ENCODE results near the gene MAP3K5.
A peak's percentile ranks its signal among the peaks of the same experiment; 100 is the strongest.

The MAP3K5 gene, protein sequence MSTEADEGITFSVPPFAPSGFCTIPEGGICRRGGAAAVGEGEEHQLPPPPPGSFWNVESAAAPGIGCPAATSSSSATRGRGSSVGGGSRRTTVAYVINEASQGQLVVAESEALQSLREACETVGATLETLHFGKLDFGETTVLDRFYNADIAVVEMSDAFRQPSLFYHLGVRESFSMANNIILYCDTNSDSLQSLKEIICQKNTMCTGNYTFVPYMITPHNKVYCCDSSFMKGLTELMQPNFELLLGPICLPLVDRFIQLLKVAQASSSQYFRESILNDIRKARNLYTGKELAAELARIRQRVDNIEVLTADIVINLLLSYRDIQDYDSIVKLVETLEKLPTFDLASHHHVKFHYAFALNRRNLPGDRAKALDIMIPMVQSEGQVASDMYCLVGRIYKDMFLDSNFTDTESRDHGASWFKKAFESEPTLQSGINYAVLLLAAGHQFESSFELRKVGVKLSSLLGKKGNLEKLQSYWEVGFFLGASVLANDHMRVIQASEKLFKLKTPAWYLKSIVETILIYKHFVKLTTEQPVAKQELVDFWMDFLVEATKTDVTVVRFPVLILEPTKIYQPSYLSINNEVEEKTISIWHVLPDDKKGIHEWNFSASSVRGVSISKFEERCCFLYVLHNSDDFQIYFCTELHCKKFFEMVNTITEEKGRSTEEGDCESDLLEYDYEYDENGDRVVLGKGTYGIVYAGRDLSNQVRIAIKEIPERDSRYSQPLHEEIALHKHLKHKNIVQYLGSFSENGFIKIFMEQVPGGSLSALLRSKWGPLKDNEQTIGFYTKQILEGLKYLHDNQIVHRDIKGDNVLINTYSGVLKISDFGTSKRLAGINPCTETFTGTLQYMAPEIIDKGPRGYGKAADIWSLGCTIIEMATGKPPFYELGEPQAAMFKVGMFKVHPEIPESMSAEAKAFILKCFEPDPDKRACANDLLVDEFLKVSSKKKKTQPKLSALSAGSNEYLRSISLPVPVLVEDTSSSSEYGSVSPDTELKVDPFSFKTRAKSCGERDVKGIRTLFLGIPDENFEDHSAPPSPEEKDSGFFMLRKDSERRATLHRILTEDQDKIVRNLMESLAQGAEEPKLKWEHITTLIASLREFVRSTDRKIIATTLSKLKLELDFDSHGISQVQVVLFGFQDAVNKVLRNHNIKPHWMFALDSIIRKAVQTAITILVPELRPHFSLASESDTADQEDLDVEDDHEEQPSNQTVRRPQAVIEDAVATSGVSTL (N-terminal part only)

DNA sequence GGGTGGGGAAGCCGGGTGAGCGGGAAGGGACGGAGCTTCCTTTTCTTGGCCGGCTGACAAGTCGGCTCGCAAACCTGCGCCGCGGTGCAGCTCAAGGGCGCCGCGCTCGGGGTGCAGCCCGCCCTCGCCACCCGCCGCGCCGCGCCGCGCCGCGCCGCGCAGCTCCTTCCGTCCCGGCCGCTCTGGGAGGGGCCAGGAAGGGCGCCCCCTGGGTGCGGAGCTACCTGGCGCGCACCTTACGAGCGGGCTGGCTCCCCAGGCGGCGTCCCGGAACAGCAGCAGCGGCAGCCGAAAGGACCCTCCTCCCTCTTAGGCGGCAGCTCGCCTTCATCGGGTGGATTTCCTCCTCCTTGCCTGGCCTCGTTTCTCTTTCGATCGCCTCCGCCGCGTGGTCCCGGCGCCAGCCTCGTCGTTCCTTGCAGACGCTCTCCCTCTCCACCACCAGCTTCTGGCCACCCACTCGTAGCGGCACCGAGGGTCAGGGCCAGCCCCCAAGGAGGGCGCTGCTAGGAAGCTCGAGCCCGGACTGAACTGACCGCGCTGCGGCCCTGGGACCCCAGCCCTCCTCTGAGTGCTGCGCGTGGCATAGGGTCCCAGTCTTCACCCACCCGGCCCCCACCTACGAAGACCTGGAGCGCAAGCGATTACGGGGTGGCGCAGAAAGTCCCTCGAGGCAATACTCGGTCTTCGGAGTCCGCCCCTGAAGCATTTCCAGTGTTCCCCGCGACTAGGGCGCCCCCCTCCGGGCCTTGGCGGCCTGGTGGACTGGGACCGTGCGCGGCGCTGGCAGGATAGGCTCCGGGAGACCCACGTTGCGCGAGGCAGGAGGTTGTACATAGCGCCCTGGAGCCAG lies at the start of gene MAP3K5:
TSS of gene MAP3K5 (minus strand) at position 68 of the 853 bp plus-strand sequence. CDS start 320 bp downstream, outside the sequence.
- TF ChIP-seq, protein P1, sequence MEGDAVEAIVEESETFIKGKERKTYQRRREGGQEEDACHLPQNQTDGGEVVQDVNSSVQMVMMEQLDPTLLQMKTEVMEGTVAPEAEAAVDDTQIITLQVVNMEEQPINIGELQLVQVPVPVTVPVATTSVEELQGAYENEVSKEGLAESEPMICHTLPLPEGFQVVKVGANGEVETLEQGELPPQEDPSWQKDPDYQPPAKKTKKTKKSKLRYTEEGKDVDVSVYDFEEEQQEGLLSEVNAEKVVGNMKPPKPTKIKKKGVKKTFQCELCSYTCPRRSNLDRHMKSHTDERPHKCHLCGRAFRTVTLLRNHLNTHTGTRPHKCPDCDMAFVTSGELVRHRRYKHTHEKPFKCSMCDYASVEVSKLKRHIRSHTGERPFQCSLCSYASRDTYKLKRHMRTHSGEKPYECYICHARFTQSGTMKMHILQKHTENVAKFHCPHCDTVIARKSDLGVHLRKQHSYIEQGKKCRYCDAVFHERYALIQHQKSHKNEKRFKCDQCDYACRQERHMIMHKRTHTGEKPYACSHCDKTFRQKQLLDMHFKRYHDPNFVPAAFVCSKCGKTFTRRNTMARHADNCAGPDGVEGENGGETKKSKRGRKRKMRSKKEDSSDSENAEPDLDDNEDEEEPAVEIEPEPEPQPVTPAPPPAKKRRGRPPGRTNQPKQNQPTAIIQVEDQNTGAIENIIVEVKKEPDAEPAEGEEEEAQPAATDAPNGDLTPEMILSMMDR (IDR thresholded peaks at IDR 0.05; ENCODE audit: low read depth, low read length), result peak; percentile 92
- in situ Hi-C loops (cut with HindIII; ENCODE audit: low sequenced_read_pairs), result no loop called here
- peak within 1 kb of the TSS; percentile 82 for H3K4me3 ChIP-seq (ENCODE audit: low read depth, low read length)
- peak; percentile 91 for DNase-seq (ENCODE audit: low read depth, low spot score)

DNA sequence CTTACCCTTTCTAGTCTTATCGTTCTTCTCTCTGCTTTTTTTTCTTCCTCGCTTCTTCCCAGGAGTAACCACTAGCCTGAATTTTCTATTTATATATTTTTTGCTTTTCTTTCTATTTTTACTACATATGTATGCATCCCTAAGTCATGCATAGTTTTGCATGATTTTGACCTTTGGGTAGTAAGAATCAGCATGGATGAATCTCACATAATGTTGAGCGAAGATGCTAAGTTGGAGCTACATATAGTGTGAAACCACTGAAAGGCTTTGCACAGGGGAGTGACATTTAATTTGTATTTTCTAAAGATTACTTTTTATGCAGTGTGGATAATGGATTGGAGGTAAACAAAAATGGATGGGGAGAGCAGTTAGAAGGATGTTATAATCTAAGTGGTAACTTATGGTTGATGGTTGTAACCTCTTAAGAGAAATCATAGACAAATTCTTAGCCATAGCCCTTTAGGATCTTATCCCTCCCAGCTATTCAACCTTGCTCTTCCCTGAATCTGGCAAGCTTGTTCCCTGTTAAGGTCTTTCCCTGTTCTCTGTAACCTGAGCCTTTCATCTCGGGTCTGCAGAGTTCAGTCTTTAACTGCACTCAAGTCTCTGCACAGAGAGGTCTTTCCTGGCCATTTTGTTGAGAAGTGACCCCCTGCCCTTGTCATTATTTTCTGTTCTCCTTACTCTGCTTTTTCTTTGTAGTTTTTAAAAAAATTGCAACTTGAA lies 48.2 kb upstream of the MAP3K5 start:
- in situ Hi-C loops (cut with HindIII; ENCODE audit: low sequenced_read_pairs), result no loop called here
- no peak for DNase-seq (ENCODE audit: low read depth, low spot score)
- H3K4me3 ChIP-seq (ENCODE audit: low read depth, low read length), result no peak overlapping the region
- TF ChIP-seq, protein P1 (IDR thresholded peaks at IDR 0.05; ENCODE audit: low read depth, low read length), result no peak

DNA sequence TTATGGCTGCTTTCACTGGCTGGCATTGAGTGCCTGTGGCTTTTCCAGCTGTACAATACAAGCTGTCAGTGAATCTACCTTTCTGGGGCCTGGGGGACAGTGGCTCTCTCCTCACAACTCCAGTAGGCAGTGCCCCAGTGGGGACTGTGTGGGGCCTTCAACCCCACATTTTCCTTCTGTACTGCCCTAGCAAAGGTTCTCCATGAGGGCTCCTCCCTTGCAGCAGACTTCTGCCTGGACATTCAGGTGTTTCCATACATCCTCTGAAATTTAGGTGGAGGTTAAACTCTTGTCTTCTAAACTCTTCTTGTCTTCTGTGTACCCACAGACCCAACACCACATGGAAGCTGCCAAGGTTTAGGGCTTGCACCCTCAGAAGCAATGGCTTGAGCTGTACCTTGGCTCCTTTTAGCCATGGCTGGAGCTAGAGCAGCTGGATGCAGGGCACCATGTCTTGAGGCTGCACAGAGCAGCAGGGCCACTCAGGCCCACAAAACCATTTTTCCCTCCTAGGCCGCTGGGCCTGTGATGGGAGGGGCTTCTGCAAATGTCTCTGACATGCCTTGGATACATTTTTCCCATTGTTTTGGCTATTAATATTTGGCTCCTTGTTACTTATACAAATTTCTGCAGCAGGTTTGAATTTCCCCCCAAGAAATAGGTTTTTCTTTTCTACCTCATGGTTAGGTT lies 39.7 kb upstream of the MAP3K5 start:
- in situ Hi-C loops (cut with HindIII; ENCODE audit: low sequenced_read_pairs), result no loop called here
- TF ChIP-seq, protein P1 (IDR thresholded peaks at IDR 0.05; ENCODE audit: low read depth, low read length), result no peak
- DNase-seq (ENCODE audit: low read depth, low spot score), result no peak
- H3K4me3 ChIP-seq (ENCODE audit: low read depth, low read length), result no peak overlapping the region

DNA sequence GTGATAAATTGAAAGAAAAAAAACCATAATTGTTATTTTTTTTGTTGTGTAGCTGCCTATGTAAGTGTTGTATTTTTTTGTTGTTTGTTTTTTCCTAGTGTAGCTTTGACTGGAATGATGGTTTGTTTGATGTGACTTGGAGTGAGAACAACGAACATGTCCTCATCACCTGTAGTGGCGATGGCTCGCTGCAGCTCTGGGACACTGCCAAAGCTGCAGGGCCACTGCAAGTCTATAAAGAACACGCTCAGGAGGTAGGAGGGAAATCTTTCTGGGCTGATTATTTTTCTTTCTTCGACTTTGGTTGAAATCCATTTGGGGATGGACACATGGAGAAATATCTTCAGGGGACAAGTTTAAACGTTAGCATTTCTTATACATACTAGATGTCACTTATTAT lies 33.9 kb upstream of the MAP3K5 start:
- TF ChIP-seq, protein P1 (IDR thresholded peaks at IDR 0.05; ENCODE audit: low read depth, low read length), result no peak
- H3K4me3 ChIP-seq (ENCODE audit: low read depth, low read length), result no peak overlapping the region
- in situ Hi-C loops (cut with HindIII; ENCODE audit: low sequenced_read_pairs), result no loop called here
- no peak for DNase-seq (ENCODE audit: low read depth, low spot score)

DNA sequence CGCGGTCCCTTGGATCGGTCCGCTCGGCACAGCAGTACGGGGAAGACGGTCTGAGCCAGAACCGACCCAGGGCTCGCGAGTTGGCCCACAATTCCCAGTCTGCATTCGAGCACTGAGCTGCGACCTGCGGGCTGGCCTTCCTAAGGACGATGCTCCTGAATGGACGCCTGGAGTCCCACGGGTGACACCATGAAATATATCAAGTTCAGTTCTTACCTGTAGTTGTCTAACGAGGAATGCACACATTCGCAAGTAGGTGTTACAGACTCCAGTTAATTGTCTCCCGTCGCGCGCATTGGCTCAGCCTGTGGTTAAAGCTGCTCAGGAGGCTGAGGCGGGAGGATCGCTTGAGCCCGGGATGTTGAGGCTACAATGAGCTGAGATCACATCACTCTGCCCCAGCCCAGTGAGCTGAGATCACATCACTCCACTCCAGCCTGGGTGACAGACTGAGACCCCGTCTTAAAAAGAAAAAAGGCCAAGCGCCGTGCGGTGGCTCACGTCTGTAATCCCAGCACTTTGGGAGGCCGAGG lies 30.9 kb upstream of the MAP3K5 start:
- peak overlapping the region; percentile 65 for H3K4me3 ChIP-seq (ENCODE audit: low read depth, low read length)
- in situ Hi-C loops (cut with HindIII; ENCODE audit: low sequenced_read_pairs), result no loop called here

More for the DNA sequence above, 30.9 kb upstream of the MAP3K5 start:
- TF ChIP-seq, protein P1 (IDR thresholded peaks at IDR 0.05; ENCODE audit: low read depth, low read length), result no peak
- no peak for DNase-seq (ENCODE audit: low read depth, low spot score)
